Ascending aorta (tissue), 2 donors: ENCODE measurements around the gene OR1K1. TPM values are rescaled to one million over a fixed set of nuclear protein-coding genes. Genes with fewer than 3 reads are reported as not detected.
"Not testable (repeated sequence)": the region's sequence is repeated elsewhere in the genome, so short reads cannot be mapped to it uniquely, and the experiment has no call there.

ENCODE experiments used
- DNase-seq, 2 donors: peaks; one replicate each; pipeline ENCODE4 v3.0.0-alpha.2; 2019; ENCODE audit warnings: low spot score in 2 of 2
- H3K27ac ChIP-seq, 2 donors: fragments of 200-600 bp; sonication (generic); one replicate each; pipeline ENCODE4 v1.5.1; 2016 to 2017; ENCODE audit warnings: mild to moderate bottlenecking in 1 of 2
- H3K27me3 ChIP-seq: fragments of 200-600 bp; sonication (generic); one replicate; pipeline ENCODE4 v1.5.1; 2017
- H3K36me3 ChIP-seq, 2 donors: fragments of 200-600 bp; sonication (generic); one replicate each; pipeline ENCODE4 v1.5.1; 2016
- H3K4me1 ChIP-seq, 2 donors: fragments of 200-600 bp; sonication (generic); one replicate each; pipeline ENCODE4 v1.5.1; 2016 to 2017; ENCODE audit warnings: mild to moderate bottlenecking in 1 of 2
- H3K4me3 ChIP-seq, 2 donors: fragments of 200-600 bp; sonication (generic); one replicate each; pipeline ENCODE4 v1.5.1; 2016 to 2017; ENCODE audit warnings: mild to moderate bottlenecking in 1 of 2
- H3K9me3 ChIP-seq, 2 donors: fragments of 200-600 bp; sonication (generic); one replicate each; pipeline ENCODE4 v1.5.1; 2016
- CTCF ChIP-seq, 3 experiments: fragments of 200-600 bp in 2 of 3; fragments of 450-650 bp in 1 of 3; sonication (generic) in 2 of 3; IDR thresholded peaks; one replicate each; pipeline ENCODE4 v1.5.1; 2016 to 2019; ENCODE audit warnings: antibody characterized with exemption in 3 of 3, mild to moderate bottlenecking in 1 of 3, moderate library complexity in 1 of 3
- intact Hi-C: fragments of 100-400 bp; cut with DNase I; formaldehyde crosslinking; loops from one replicate; pipeline ENCODE4 v1.15.1; 2023
- total RNA-seq: library from RNA; depleted of rRNA; stranded (reverse); fragments of >200 nt; gene quantifications from one replicate; pipeline ENCODE4 v1.1.0, GENCODE V29; 2016

Gene OR1K1
- total RNA-seq, 1 donor from 2014 or later = not detected

DNA sequence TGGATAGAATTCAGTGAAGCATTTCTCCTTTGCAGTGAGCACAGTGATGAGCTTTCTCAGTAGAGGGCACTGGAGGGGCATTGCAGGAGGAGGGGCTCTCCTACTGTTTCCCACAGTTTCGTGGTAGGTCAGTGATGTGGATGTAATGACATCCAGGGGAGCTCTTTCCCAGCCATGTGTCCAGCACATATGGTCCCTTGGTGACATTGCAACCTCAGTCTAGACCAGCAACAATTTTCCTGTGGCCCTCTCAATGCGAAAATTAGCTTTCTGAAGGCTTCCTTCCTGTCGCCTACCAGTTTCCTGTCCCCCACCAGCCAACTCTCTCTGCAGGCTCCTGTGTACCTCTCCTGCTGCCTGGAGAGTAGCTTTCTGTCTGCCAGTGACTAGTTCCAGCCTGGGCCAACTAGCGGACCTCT, 35.4 kb downstream of the OR1K1 start:
- intact Hi-C loops = no loop called here
- H3K4me3 ChIP-seq = no peak overlapping the region
- no peaks in the 10 kb centered on the region for H3K27me3 ChIP-seq
- H3K4me1 ChIP-seq = no peaks in the 10 kb centered on the region
- no peaks in the 10 kb centered on the region for H3K36me3 ChIP-seq
- no peak for TF ChIP-seq CTCF (IDR thresholded peaks at IDR 0.05)
- no peaks in the 10 kb centered on the region for H3K9me3 ChIP-seq
- DNase-seq = no peak
- no peak overlapping the region for H3K27ac ChIP-seq

- intact Hi-C loops = no loop called here
- Histone ChIP-seq H3K36me3 (no peaks in the 10 kb centered on the region), H3K27me3 (no peaks in the 10 kb centered on the region), H3K4me1 (no peaks in the 10 kb centered on the region), H3K9me3 (no peaks in the 10 kb centered on the region), H3K27ac (no peak overlapping the region), H3K4me3 (no peak overlapping the region)
- TF ChIP-seq CTCF (IDR thresholded peaks at IDR 0.05) = no peak
- DNase-seq = no peak
Observed at GRCh38 chr9:122837266-122837850, 37.4 kb downstream of the OR1K1 start.

- H3K4me1 ChIP-seq, H3K27ac ChIP-seq, H3K36me3 ChIP-seq, H3K27me3 ChIP-seq, H3K9me3 ChIP-seq, DNase-seq, intact Hi-C loops, H3K4me3 ChIP-seq: not testable (repeated sequence)
Observed at GRCh38 chr9:122838441-122838840, 38.5 kb downstream of the OR1K1 start.

GRCh38 chr9:122841501-122841900, 41.6 kb downstream of the OR1K1 start:
- no peak for TF ChIP-seq CTCF (IDR thresholded peaks at IDR 0.05)
- DNase-seq = no peak
- Histone ChIP-seq H3K27me3 (no peaks in the 10 kb centered on the region), H3K36me3 (peaks cover 1 to 9% of the 10 kb centered on the region in 2 donors), H3K9me3 (no peaks in the 10 kb centered on the region), H3K4me1 (no peaks in the 10 kb centered on the region), H3K27ac (no peak overlapping the region), H3K4me3 (no peak overlapping the region)
- intact Hi-C loops = no loop called here

- H3K9me3 ChIP-seq = no peaks in the 10 kb centered on the region
- no peaks in the 10 kb centered on the region for H3K4me1 ChIP-seq
- H3K27ac ChIP-seq = no peak overlapping the region
- DNase-seq = no peak
- H3K4me3 ChIP-seq = no peak overlapping the region
- H3K27me3 ChIP-seq = no peaks in the 10 kb centered on the region
- TF ChIP-seq CTCF (IDR thresholded peaks at IDR 0.05) = no peak
- H3K36me3 ChIP-seq = peaks cover 13 to 21% of the 10 kb centered on the region in 2 donors
- intact Hi-C loops = no loop called here
Observed at GRCh38 chr9:122844137-122844536, 44.2 kb downstream of the OR1K1 start.

DNA sequence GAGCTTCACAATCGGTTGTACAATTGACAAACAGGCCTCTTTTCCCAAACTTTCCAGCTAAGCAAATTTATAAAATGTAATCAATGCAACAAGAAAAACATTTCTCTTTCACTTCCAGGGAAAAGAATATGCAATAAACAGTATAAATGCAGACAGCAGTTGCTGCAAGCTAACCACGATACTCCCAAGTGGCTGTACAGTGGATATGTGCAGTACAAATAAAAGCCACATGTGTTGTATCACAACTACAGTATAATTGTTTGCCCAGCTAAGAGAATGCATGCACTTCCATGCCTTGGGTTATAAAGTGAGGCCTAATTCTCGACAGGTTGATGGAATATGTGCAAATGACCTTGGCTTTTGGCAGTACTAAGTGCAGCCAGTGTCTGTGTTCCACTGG, 45.2 kb downstream of the OR1K1 start:
- no peak overlapping the region for H3K27ac ChIP-seq
- no peak overlapping the region for H3K4me3 ChIP-seq
- no peak for TF ChIP-seq CTCF (IDR thresholded peaks at IDR 0.05)
- H3K4me1 ChIP-seq = no peaks in the 10 kb centered on the region
- H3K36me3 ChIP-seq = peaks cover 18 to 31% of the 10 kb centered on the region in 2 donors
- H3K9me3 ChIP-seq = no peaks in the 10 kb centered on the region
- DNase-seq = no peak
- no peaks in the 10 kb centered on the region for H3K27me3 ChIP-seq
- intact Hi-C loops = no loop called here
